Umbilical cord (tissue), 2 donors: ENCODE measurements around the gene OR4K15. TPM values are rescaled to one million over a fixed set of nuclear protein-coding genes. Genes with fewer than 3 reads are reported as not detected.
"Not testable (repeated sequence)": the region's sequence is repeated elsewhere in the genome, so short reads cannot be mapped to it uniquely, and the experiment has no call there.

ENCODE experiments used
- DNase-seq: peaks from one replicate; pipeline ENCODE4 v3.0.0-alpha.2; 2015; ENCODE audit warnings: low spot score
- total RNA-seq: library from RNA; depleted of rRNA; stranded (reverse); fragments of >200 nt; gene quantifications from one replicate; pipeline ENCODE4 v1.2.3, GENCODE V29; 2014; ENCODE audit warnings: low replicate concordance; ENCODE audit not compliant: insufficient read depth

OR4K15 gene, protein sequence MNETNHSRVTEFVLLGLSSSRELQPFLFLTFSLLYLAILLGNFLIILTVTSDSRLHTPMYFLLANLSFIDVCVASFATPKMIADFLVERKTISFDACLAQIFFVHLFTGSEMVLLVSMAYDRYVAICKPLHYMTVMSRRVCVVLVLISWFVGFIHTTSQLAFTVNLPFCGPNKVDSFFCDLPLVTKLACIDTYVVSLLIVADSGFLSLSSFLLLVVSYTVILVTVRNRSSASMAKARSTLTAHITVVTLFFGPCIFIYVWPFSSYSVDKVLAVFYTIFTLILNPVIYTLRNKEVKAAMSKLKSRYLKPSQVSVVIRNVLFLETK
- total RNA-seq = 8.4 TPM

DNA sequence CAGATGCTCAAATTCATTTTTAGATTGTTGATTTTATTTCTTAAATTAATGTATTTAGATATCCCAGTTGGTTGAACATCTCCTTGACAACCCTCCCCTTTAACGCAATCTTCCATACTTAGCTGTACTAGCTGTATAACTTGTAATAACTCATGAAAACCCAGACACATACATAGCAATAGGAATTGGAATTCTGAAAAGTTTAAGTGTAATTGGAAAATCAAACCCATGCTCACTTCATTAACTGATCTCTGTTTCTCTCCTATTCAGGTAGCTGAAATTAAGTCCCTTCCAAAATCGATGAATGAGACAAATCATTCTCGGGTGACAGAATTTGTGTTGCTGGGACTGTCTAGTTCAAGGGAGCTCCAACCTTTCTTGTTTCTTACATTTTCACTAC is at the start of gene OR4K15:
Gene OR4K15 (plus strand): TSS at position 301 of the 400 bp plus-strand sequence. CDS start 0 bp downstream, at position 301.
- DNase-seq = no peak

DNA sequence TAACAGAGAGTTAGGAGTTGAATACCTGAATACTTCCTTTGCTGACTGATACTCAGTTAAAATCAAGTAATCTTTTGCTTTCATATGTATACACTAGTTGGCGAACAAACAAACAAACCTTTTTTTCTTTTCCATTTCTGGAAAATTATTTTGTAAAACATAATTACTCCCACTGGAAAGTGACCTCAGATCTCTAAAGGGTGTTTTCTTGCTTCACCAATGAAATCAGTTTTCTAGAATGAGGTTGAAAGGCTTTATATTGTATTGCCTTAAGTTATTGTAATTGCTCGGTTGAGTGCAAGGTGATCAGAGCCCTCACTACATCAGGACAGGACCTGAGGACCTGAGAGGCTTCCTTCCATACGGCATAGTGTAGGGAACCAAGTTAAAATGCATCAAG is 44.8 kb upstream of the OR4K15 start, which contains the start of gene OR4K1:
Gene OR4K1 (plus strand): TSS at position 301 of the 400 bp plus-strand sequence. CDS start 4,750 bp downstream, outside the sequence.
- DNase-seq = no peak

DNA sequence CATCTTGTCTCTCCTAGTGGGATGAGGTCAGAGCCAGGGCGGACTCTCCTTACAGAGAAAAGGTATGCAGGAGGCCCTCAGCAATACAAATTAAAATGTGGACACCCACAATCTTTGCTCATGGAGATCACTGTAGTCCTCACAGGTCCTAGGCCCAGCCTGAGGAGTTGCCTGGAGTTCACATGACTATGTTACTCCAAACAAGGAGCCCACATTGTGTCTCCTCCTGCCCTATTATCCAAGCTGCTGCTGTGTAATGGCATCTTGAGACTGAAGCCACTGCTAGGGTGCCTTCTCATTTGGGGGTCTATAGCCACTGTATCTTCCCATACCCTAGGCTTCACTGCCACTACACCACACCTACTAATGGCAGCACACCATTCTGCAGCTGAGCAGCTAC is 33.7 kb upstream of the OR4K15 start:
- DNase-seq = no peak

DNA sequence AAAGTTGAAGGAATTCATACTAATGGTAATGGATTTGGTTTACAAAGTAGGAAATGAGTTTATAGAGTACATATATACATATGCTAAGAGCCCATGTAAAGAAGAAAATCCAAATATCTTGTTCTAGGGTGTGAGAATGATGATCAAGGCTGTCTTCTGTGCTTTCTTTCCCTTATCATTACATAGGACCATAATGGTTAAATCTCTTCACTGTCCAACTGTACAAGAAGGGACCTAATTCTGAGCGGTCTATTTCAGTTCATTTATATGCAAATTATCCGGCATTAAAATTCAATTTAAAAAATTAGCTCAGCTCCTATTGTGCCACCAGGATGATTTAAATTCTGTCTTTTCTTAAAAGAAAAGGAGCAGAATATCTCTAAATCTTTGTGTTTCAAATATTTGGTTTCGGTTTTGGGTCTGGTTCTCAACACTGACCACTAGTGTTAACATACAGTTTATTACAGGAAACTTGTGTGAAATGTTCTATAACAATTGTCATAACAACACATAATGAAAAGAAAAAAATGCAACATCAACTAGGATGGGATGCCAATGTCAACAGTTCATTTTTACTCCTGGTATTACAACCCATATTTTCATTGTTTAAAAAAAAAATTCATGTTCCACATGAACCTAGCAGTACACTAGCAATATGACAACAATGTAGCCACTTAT is 27.8 kb upstream of the OR4K15 start:
- no peak for DNase-seq

DNA sequence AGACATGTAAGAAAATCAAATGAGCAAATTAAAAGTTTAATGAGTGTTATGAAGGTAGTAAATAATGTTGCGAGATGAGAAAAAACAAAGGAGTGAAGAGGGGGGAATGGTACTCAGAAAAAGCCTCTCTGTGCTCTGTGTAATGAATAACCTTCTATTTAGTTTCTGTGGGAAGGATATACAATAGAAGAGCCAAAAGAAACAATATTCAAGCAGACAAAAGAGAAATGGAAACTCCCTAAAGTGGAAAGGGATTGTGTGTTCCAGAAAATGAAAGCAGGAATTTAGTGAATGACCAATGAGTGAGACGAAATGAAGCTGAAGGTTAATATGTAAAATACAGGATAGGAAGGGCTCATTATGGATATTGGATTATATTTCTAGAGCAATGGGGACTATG is 26.2 kb upstream of the OR4K15 start:
- DNase-seq = no peak

DNA sequence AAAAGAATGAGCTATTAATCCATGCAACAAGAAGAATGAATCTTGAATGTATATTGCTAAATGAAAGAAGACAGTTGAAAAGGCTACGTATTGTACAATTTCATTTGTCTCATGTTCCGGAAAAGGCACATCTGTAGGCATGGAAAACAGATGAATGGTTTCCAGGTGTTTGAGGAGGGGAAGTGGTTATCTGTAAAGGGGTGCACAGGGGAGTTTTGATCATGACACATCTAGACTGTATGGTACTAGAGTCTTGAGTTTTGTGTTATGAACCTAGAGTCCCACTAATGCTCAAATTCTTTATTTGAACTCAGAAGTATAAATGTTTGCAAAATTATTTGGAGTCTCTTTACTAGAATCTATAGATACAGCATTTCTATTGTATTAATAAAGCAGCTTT is 5.7 kb upstream of the OR4K15 start:
- not testable (repeated sequence) for DNase-seq

DNA sequence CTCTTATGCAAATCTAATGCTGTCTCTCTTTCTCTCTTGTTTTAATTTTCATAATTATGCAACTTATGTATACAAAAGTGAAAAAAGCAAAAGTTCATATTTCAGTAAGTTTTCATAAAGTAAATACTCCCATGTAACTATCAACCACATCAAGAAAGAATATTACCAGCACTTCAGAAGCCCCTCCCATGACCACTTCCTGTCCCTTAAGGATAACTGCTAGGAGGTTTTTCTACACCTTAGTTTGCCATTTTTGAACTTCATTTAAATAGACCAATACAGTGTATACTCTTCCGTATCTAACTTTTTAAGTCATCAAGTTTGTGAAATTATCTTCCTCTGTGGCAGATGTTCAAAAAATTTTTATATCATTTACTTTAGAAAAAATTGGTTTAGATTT is 547 bp upstream of the OR4K15 start:
- no peak for DNase-seq

DNA sequence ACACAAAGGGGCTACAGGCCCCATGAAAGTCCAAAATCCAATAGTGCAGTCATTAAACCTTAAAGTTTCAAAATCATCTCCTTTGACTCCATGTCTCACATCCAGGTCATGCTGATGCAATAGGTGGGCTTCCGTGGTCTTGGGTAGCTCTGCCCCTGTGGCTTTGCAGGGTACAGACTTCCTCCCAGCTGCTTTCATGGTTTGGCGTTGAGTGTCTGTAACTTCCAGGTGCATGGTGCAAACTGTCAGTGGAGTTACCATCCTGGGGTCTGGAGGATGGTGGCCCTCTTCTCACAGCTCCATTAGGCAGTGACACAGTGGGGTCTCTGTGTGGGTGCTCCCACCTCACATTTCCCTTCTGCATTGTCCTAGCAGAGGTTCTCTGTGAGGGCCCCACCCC is 18.0 kb downstream of the OR4K15 start:
- no peak for DNase-seq

DNA sequence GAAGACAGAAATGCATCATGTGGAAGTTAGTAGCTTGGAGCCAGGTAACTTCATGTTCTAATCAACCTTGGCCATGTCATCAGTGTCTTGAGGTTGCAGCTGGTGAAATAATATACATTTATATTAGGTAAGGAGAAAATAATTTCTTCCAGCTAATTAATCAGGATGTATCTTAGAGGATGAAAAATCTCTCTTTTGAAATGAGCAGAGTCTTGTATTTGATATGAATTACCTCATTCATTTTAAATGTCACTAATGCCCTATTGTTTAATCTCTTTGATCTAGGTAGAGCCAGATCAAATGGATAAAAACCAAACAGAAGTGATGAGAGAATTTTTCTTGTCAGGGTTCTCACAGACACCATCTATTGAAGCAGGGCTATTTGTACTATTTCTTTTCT is 26.5 kb downstream of the OR4K15 start, which contains the start of gene OR4Q2:
Gene OR4Q2 (plus strand): TSS at position 301 of the 400 bp plus-strand sequence.
- DNase-seq = no peak

DNA sequence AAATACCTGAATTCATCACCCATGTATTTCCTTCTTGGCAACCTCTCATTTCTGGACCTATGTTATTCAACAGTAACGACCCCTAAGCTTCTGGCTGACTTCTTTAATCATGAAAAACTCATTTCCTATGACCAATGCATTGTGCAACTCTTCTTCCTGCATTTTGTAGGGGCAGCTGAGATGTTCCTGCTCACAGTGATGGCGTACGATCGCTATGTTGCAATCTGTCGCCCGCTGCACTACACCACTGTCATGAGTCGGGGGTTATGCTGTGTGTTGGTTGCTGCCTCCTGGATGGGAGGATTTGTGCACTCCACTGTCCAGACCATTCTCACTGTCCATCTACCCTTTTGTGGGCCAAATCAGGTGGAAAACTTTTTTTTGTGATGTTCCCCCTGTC is 26.9 kb downstream of the OR4K15 start:
- no peak for DNase-seq

DNA sequence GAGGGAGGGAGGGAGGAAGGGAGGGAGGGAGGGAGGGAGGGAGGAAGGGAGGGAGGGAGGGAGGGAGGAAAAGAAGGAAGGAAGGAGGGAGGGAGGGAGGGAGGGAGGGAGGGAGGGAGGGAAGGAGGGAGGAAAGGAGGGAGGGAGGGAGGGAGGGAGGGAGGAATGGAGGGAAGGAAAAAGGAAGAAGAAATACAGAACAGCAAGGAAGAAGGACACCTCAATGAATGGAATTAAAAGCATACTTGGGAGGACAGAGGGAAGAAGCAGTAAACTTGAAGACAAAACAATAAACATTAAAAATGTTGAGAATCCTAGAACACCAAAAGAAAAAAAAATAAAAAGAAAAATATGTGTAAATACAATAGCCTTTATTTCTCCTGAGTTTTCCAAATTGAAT is 32.8 kb downstream of the OR4K15 start:
- no peak for DNase-seq

DNA sequence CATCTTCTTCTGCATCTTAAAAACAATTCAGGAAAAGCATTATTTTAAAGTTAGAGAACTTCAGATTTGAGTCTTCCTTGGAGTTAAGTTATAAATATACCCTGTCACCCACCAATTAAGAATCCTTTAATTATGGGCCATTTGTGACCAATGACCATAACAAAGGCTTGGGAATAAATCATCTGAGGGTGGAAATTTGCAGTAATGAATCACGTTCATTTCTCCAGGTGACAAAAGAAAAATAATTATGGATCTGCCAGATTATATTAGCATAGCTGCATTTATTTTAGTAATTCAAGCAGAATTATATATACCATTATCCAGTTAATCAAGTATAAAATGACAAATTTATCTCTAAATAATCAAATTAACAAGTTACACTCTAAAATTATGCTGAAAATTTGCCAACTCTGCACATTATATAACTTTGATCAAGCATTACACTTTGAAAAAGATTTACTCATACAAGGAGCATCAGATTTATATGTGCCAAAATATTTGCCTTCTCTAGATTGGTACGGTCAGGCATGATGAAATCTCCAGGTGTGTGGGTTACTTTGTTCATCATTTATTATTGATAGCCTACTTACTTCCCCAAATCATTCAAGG is 44.0 kb downstream of the OR4K15 start, which contains the start of gene OR4K14:
Gene OR4K14 (minus strand): TSS at position 51 of the 609 bp plus-strand sequence. CDS start 4,114 bp downstream, outside the sequence.
- DNase-seq = no peak

Other genes with a start within 250 kb of the OR4K15 start
- 4.6 TPM for gene OR4Q3, start 232.0 kb upstream of the OR4K15 start, total RNA-seq
- 12.5 TPM for gene OR4M1, start 202.1 kb upstream of the OR4K15 start, total RNA-seq
- gene OR4N2, start 171.8 kb upstream of the OR4K15 start, total RNA-seq = 5.3 TPM
- 6.3 TPM for gene OR4K2, start 100.4 kb upstream of the OR4K15 start, total RNA-seq
- 5.8 TPM for gene OR4K5, start 55.0 kb upstream of the OR4K15 start, total RNA-seq
- 2.2 TPM for gene OR4K1, start 44.7 kb upstream of the OR4K15 start, total RNA-seq
- gene OR4Q2, start 26.6 kb downstream of the OR4K15 start, total RNA-seq = 1.4 TPM
- 5.1 TPM for gene OR4K14, start 43.7 kb downstream of the OR4K15 start, total RNA-seq
- gene OR4K13, start 60.4 kb downstream of the OR4K15 start, total RNA-seq = 3.4 TPM
- gene OR4L1, start 84.5 kb downstream of the OR4K15 start, total RNA-seq = not detected
- 5.1 TPM for gene OR4K17, start 135.1 kb downstream of the OR4K15 start, total RNA-seq
- 4.6 TPM for gene OR4N5, start 163.2 kb downstream of the OR4K15 start, total RNA-seq
- not detected for gene OR11G2, start 215.3 kb downstream of the OR4K15 start, total RNA-seq
- gene OR11H6, start 248.1 kb downstream of the OR4K15 start, total RNA-seq = 1.2 TPM